Measurements from ENCODE around the gene TTLL11. TPM values are rescaled to one million over a fixed set of nuclear protein-coding genes. Genes with fewer than 3 reads are reported as not detected.

Gene TTLL11
- total RNA-seq, 1 experiment from 2014 or later, result 1.5 TPM

- no peak overlapping the region for H3K4me2 ChIP-seq (ENCODE audit: insufficient read depth, insufficient read length, low read length)
- H2BK120ac ChIP-seq (ENCODE audit: low read depth, low read length, poor library complexity, severe bottlenecking), result no peak overlapping the region
- no peaks in the 10 kb centered on the region for H3K27me3 ChIP-seq (ENCODE audit: insufficient read depth, low read length)
- H2AFZ ChIP-seq (ENCODE audit: low read length), result no peak overlapping the region
- no peak overlapping the region for H3T11ph ChIP-seq (ENCODE audit: low read length)
- no peak overlapping the region for H3K9ac ChIP-seq (ENCODE audit: extremely low read depth, insufficient read length, low read length)
- no peaks in the 10 kb centered on the region for H3K9me3 ChIP-seq (ENCODE audit: control insufficient read depth, low read depth, low read length)
- TF ChIP-seq CTCF (conservative IDR thresholded peaks at IDR 0.05), result no peak
- H4K5ac ChIP-seq (ENCODE audit: insufficient read length, low read depth, low read length), result no peak overlapping the region
- no peak overlapping the region for H3K14ac ChIP-seq (ENCODE audit: insufficient read depth, low read length)
- H3K4me1 ChIP-seq (ENCODE audit: insufficient read depth, low read length), result no peaks in the 10 kb centered on the region; the same call in 1 of the 2 replicates
- DNase-seq, result no peak
- no peak overlapping the region for H2BK12ac ChIP-seq (ENCODE audit: insufficient read length, low read depth, low read length)
- no peak overlapping the region; a peak in 1 of 5 replicates for H3K4me3 Mint-ChIP-seq
- peaks cover 16 to 20% of the 10 kb centered on the region in 2 experiments for H3K4me1 Mint-ChIP-seq
- H3K27me3 Mint-ChIP-seq (ENCODE audit: low read depth), result peaks cover 10% of the 10 kb centered on the region
- no peaks in the 10 kb centered on the region for H4K20me1 ChIP-seq (ENCODE audit: control insufficient read depth, insufficient read depth, insufficient read length)
- H2BK5ac ChIP-seq (ENCODE audit: insufficient read length, low read length), result no peak overlapping the region
- H3K79me1 ChIP-seq (ENCODE audit: insufficient read depth, low read depth, low read length, poor library complexity, severe bottlenecking), result no peaks in the 10 kb centered on the region
- no peaks in the 10 kb centered on the region for H3K79me2 ChIP-seq (ENCODE audit: insufficient read depth, low read length)
- no peak overlapping the region for H2BK15ac ChIP-seq (ENCODE audit: low read depth, low read length)
- no peak overlapping the region for H2AK5ac ChIP-seq (ENCODE audit: insufficient read length, low read length)
- H3K18ac ChIP-seq (ENCODE audit: insufficient read length, low read depth, low read length), result no peak overlapping the region
- no peaks in the 10 kb centered on the region for H3K9me3 Mint-ChIP-seq
- H4K91ac ChIP-seq (ENCODE audit: insufficient read length, low read depth, low read length), result no peak overlapping the region
- H3K23me2 ChIP-seq (ENCODE audit: insufficient read length, low read depth, low read length, poor library complexity, severe bottlenecking), result no peaks in the 10 kb centered on the region
- no peak overlapping the region for H3K4ac ChIP-seq (ENCODE audit: low read depth, low read length)
- no CpG with 5 or more reads among the region's 8 CpGs for WGBS (ENCODE audit: extremely low coverage, insufficient read length, low lambda C conversion rate)
- H3K56ac ChIP-seq (ENCODE audit: insufficient read length, low read depth, low read length), result no peak overlapping the region
- no peak overlapping the region for H2BK20ac ChIP-seq (ENCODE audit: low read depth, low read length, poor library complexity, severe bottlenecking)
- H3K27ac ChIP-seq (ENCODE audit: insufficient read length, low read depth, low read length), result no peak overlapping the region
- H3K36me3 Mint-ChIP-seq (ENCODE audit: insufficient read depth in 1 of 3, low read depth in 3 of 3), result no peaks in the 10 kb centered on the region
- H3K23ac ChIP-seq (ENCODE audit: insufficient read length, low read depth, low read length), result no peak overlapping the region
- H4K8ac ChIP-seq (replicated peaks; ENCODE audit: insufficient read length, low read depth, low read length), result no peak overlapping the region
- no peak overlapping the region for H3K27ac Mint-ChIP-seq
Observed at GRCh38 chr9:121950866-121951265, 142.2 kb downstream of the TTLL11 start.

All from H9 (cell line).